Measurements from ENCODE around the gene TMA7B. TPM values are rescaled to one million over a fixed set of nuclear protein-coding genes. Genes with fewer than 3 reads are reported as not detected.
"Not testable (repeated sequence)": the region's sequence is repeated elsewhere in the genome, so short reads cannot be mapped to it uniquely, and the experiment has no call there.

The TMA7B gene
- total and polyA plus RNA-seq, 8 donors, result 0.13 to 0.17 TPM; not detected in 6

GRCh38 chr22:39991159-39991860, 31.1 kb downstream of the TMA7B start:
- intact Hi-C loops (cut with DNase I), result no loop called here
- ATAC-seq (peak in 3 of 4 donors; percentile 17 to 21 (median 20)), DNase-seq (peak in 1 of 6 donors; percentile 32), FAIRE-seq (no peak)
- Histone ChIP-seq H3K36me3 (no peaks in the 10 kb centered on the region), H3K27ac (peak overlapping the region in 1 of 4 donors; percentile 38), H3K27me3 (no peaks in the 10 kb centered on the region), H3K4me1 (peaks cover 2 to 16% (median 13%) of the 10 kb centered on the region in 3 donors), H3K9me3 (no peaks in the 10 kb centered on the region), H3K4me3 (no peak overlapping the region)
- no peak for TF ChIP-seq CTCF (IDR thresholded peaks at IDR 0.05)
- 28 to 32% methylated on average over 9 of the region's 9 CpGs for WGBS, 2 donors

GRCh38 chr22:39992088-39992826, 32.1 kb downstream of the TMA7B start:
- TF ChIP-seq CTCF (IDR thresholded peaks at IDR 0.05), result no peak
- H3K27ac ChIP-seq, result no peak overlapping the region
- intact Hi-C loops (cut with DNase I), result no loop called here
- WGBS, 2 donors, result 53 to 81% methylated on average over 5 of the region's 5 CpGs
- no peaks in the 10 kb centered on the region for H3K9me3 ChIP-seq
- H3K4me1 ChIP-seq, result peaks cover 6 to 23% (median 18%) of the 10 kb centered on the region in 3 donors
- no peak for ATAC-seq
- H3K27me3 ChIP-seq, result no peaks in the 10 kb centered on the region
- H3K4me3 ChIP-seq, result no peak overlapping the region
- DNase-seq, result no peak
- no peaks in the 10 kb centered on the region for H3K36me3 ChIP-seq
- FAIRE-seq, result no peak

- H3K27me3 ChIP-seq; ATAC-seq; H3K9me3 ChIP-seq; H3K27ac ChIP-seq; DNase-seq; H3K4me3 ChIP-seq; H3K36me3 ChIP-seq; FAIRE-seq; intact Hi-C loops (cut with DNase I): not testable (repeated sequence)
- H3K4me1 ChIP-seq, result peaks cover 13 to 30% (median 24%) of the 10 kb centered on the region in 3 donors
- 93 to 97% methylated on average over 7 of the region's 7 CpGs for WGBS, 2 donors
Measured at GRCh38 chr22:39992894-39993293, 32.7 kb downstream of the TMA7B start.

GRCh38 chr22:39994041-39994565, 33.9 kb downstream of the TMA7B start:
- no peaks in the 10 kb centered on the region for H3K27me3 ChIP-seq
- peak overlapping the region in 2 of 4 donors; percentile 58 to 68 for H3K4me3 ChIP-seq
- ATAC-seq (no peak), FAIRE-seq (no peak), DNase-seq (no peak)
- no peaks in the 10 kb centered on the region for H3K9me3 ChIP-seq
- H3K36me3 ChIP-seq, result no peaks in the 10 kb centered on the region
- peaks cover 22 to 42% (median 36%) of the 10 kb centered on the region in 3 donors for H3K4me1 ChIP-seq
- intact Hi-C loops (cut with DNase I), result no loop called here
- TF ChIP-seq CTCF (IDR thresholded peaks at IDR 0.05), result no peak
- no peak overlapping the region for H3K27ac ChIP-seq
- 48 to 54% methylated on average over 19 to 20 of the region's 20 CpGs for WGBS, 2 donors

- H3K36me3 ChIP-seq, result no peaks in the 10 kb centered on the region
- peak; percentile 74 to 85 (median 78) for ATAC-seq
- no peaks in the 10 kb centered on the region for H3K9me3 ChIP-seq
- no peak for FAIRE-seq
- H3K4me1 ChIP-seq, result peaks cover 29 to 48% (median 42%) of the 10 kb centered on the region in 3 donors
- 3 to 6% methylated on average over 44 to 115 of the region's 115 CpGs for WGBS, 2 donors
- peak; percentile 67 to 90 (median 78) for DNase-seq
- TF ChIP-seq CTCF (IDR thresholded peaks at IDR 0.05), result no peak
- H3K27me3 ChIP-seq, result no peaks in the 10 kb centered on the region
- intact Hi-C loops (cut with DNase I), result no loop called here
- H3K4me3 ChIP-seq, result peak within 1 kb of the TSS; percentile 55 to 72 (median 63)
- peak within 1 kb of the TSS; percentile 66 to 85 (median 76) for H3K27ac ChIP-seq
Measured at GRCh38 chr22:39994566-39995392, 34.6 kb downstream of the TMA7B start, which contains the start of gene FAM83F. Gene FAM83F (plus strand): TSS chr22:39994954. CDS start chr22:39995043, 89 bp downstream.
